Stimulated activated CD4-positive, alpha-beta T cell treated with anti-CD3 and anti-CD28 coated beads, TNF-alpha, amount 100 ng/mL, for 1 hour (primary cell): Measurements from ENCODE around the gene SRPK2.
"Not testable (repeated sequence)": the region's sequence is repeated elsewhere in the genome, so short reads cannot be mapped to it uniquely, and the experiment has no call there.

Source experiments
- DNase-seq, 3 donors: peaks; one replicate each; pipeline ENCODE4 v3.0.0-alpha.2; 2020; ENCODE audit warnings: low read depth in 3 of 3, low spot score in 1 of 3

Gene SRPK2

DNA sequence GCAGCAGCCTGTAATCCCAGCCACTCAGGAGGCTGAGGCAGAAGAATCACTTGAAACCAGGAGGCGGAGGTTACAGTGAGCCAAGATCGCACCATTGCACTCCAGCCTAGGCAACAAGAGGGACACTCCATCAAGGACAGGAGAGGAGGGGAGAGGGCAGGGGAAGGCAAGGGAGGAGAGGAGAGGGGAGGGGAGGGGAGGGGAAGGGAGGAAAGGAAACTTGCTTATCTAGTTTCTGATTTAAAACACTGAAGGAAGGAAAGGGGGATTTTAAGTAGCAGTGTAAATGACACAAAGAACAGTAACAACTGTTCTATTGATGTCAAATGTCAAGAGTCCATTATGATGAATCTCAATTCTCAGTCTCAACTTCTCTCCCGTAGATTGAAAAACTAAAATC is 43.7 kb downstream of the SRPK2 start:
- DNase-seq = no peak

DNA sequence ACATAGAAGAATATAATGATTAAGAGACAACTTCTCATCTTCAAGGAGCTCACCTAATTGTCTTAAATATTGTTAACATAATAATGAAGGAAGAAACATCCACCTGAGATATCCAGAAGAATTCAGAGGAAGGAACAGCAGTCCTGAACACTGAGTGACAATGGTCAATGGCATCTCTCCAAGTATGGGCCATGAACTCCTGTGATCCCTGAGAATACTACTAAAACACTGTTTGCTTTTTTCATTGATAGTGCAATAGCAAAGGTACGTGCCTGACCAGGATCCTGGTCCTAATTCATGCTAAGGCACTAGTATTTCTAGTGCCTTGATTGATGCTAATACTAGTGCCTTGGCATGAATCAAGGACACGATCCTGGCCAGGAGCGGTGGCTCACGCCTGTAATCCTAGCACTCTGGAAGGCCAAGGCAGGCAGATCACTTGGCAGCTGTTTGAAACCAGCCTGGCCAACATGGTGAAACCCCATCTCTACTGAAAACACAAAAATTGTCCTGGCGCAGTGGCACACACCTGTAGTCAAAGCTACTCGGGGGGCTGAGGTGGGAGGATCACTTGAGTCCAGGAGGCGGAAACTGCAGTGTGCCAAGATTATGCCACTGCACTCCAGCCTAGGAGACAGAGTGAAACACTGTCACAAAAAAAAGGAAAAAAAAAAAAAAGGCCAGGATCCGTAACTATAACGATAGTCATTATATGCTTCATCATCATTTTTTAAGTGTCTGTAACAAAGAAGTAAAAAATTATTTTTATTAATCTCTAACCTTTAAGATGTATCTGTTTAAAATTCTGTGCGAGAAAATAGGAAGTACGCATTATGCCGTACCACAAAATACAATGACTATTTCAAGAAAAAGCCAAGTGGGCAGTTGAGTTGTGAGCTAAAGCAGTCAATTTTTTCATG is 49.1 kb downstream of the SRPK2 start:
- DNase-seq = no peak

DNA sequence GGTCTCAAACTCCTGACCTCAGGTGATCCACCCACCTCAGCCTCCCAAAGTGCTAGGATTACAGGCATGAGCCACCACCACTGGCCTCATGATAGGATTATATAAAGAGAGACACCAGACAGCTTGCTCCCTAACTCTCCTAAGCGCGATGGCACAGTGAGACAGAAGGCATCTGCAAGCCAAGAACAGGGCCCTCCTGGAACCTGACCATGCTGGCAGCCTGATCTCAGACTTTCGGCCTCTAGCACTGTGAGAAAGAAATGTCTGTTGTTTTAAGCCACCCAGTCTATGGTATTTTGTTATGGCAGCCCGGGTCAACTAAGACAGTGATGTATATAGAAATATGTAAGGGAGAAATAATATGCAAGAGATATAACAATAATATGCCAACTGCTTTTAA is 51.2 kb downstream of the SRPK2 start:
- no peak for DNase-seq

DNA sequence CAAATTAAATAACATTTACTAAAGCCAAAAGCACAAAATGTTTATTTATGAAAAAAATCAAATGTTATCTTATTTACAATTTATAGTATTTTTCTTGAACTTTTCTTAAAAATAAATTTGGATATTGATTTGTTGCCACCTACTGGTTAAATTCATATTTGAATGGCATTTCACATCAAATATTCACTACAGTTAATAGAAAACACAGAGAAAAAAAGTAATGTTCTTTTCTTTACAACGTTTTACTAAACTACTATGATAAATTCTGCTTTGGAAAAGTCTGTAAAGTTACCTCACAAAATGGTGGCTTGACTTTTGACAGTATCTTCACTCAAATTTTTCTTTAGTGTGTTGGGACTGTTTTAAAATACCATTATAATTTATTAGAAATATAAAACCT is 52.7 kb downstream of the SRPK2 start:
- no peak for DNase-seq

DNA sequence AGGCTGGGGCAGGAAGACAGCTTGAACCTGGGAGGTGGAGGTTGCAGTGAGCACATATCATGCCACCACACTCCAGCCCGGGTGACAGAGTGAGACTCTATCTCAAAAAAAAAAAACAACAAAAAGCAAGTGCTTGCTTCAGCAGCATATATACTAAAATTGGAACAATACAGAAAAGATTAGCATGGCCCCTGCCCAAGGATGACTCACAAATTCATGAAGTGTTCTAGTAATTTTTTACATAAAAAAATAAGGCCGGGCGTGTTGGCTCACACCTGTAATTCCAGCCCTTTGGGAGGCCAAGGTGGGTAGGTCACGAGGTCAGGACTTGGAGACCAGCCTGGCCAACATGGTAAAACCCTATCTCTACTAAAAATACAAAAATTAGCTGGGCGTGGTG is 56.1 kb downstream of the SRPK2 start:
- not testable (repeated sequence) for DNase-seq

DNA sequence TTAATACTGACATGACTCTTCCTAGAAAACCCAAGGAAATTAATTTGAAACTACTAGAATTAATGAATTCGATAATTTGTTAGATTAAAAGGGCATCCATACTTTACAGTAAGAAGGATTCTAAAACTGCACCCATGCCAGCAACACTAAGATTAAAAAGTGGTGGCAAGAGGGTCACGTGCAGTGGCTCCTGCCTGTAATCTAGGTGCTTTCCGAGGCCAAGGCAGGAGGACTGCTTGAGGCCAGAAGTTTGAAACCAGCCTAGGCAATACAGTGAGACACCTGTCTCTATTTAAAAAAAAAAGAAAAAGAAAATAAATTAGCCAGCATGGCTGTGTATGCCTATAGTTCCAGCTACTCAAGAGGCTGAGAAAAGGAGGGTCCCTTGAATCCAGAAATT is 58.2 kb downstream of the SRPK2 start:
- no peak for DNase-seq

DNA sequence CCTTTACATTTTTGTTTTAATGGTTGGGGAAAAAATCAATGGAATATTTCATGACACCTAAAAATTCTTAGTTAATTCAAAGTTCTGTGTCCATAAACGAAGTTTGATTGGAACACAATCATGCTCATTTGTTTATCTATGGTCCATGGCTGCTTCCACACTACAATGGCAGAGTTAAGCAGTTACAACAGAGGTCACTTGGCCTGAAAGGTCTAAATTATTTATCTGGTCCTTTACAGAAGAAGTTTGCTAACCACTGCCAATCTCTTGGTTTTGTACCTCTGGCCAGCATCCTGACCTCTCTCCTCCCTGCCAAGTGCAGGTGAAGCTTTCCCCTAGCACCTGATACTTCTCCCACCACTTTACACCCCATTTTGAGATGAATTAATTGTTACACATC is 61.5 kb downstream of the SRPK2 start:
- no peak for DNase-seq

DNA sequence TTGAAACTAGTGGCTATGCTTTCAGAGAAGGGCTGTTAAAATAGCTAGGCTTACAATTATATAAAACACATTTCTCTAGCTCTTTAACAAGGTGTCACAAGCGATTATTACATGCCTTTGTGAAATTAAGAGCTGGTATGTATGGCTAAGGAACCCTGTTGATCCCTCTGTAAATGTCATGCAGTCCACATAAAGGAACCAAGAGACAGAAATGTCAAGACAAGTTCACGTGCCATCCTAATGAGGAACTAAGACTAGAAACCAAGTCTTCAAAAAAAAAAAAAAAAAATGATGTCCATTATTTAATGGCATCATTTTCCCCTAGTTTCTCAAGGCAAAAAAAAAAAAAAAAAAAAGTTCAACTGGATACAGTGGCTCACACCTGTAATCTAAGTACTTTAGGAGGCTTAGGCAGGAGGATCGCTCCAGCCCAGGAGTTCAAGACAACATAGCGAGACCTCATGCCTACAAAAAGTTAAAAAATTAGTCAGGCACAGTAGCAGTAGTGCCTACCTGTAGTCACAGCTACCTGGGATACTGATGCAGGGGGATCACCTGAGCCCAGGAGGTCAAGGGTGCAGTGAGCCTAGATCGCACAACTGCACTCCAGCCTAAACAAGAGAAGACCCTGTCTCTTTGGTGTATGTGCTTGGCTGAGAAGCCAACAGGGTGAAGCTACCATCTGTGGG is 63.4 kb downstream of the SRPK2 start:
- DNase-seq = no peak

DNA sequence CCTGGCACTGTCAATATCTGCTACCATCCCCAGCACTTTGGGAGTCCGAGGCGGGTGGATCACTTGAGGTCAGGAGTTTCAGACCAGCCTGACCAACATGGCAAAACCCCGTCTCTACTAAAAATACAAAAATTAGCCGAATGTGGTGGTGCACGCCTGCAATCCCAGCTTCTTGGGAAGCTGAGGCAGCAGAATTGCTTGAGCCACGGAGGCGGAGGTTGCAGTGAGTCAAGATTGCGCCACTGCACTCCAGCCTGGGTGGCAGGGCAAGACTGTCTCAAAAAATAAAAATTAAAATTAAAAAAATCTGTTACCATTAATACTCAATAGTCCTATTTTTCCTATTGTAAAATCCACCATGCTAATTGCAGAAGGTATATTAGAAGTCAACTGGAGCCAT is 64.1 kb downstream of the SRPK2 start:
- DNase-seq = not testable (repeated sequence)

DNA sequence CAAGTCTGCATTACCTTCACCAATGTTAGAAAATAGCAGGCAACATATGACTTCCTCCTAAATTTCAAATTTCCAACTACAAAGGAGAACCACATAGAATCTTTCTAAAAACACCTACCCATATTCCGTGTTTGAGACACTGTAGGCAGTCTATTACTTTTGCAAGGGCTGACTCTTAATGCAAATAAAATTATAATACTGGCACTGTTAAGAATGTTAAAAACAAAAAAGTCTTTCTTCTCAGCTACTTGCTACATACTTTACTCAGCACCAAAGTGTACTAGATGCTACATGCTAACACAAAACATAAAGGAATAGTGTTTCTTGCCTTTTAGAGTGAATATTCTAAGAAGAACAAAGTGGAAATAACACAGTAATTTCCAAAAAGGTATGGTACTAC is 65.4 kb downstream of the SRPK2 start:
- DNase-seq = no peak

DNA sequence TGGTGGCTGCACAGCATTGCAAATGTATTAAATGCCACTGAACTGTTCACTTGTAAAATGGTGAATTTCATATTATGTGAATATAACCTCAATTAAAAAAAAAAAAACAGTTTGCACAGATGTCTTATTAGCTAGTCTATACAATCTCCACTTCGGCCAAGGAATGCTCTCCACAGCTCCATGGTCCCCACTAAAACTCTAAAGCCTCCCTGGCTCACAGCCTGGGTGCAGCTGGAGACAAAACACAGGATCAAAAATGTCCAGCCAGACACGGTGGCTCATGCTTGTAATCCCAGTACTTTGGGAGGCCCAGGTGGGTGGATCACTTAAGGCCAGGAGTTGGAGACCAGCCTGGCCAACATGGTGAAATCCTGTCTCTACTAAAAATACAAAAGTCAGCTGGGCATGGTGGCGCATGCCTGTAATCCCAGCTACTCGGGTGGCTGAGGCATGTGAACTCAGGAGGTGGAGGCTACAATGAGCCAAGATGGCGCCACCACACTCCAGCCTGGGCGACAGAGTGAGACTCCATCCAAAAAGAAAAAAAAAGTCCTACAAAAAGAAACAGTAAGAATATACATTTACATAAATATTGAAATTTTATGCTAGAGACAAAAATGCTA is 66.0 kb downstream of the SRPK2 start:
- no peak for DNase-seq

DNA sequence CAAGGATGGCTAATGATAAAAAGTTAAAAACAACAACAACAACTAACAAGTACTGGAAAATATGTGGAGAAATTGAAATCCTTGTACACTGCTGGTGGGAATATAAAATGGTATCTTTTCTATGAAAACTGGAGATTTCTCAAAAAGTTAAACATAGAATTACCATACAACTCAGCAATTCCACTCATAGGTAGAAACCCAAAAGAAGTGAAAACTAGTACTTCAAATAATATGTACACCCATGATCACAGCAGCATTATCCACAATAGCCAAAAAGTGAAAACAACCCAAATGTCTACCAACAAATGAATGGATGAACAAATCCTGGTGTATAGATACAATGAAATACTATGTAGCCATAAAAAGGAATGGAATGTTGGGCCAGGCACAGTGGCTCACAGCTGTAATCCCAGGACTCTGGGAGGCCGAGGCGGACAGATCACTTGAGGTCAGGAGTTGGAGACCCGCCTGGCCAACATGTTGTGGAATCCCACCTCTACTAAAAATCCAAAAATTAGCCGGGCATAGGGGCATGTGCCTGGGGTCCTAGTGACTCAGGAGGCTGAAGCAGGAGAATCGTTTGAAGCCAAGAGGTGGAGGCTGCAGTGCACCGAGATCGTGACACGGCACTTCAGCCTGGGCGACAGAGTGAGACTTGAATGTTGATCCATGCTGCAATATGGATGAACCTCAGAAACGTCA is 66.8 kb downstream of the SRPK2 start:
- no peak for DNase-seq

DNA sequence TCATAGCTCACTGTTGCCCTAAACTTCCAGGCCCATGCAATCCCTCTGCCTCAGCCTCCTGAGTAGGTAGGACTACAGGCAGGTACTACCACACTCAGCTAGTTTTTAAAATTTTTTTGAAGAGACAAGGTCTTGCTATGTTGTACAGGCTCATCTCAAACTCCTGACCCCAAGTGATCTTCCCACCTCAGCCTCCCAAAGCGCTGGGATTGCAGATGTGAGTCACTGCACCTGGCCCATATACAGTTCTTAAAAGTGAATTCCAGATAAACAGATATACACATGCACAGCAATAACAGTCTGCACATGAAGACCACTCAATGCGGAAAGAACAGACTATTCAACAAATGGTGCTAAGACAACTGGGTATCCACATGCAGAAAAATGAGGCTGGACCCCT is 67.8 kb downstream of the SRPK2 start:
- no peak for DNase-seq

DNA sequence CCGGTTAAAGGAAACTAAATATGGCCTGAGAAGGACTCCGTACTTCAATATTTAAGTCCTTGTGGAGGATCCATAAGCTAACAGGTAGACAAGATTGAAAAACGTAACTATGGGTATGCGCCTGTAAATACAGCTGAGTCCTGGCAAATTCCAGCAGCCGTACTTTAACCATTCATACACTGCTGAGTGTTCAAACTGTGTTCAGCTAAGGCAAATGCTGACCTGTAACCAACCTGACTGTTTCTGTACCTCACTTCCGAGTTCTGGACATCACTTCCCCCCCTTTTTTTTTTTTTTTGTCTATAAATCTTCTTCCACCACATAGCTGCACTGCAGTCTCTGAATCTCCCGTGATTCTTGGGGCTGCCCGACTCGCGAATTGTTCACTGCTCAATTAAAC is 69.1 kb downstream of the SRPK2 start:
- DNase-seq = no peak

DNA sequence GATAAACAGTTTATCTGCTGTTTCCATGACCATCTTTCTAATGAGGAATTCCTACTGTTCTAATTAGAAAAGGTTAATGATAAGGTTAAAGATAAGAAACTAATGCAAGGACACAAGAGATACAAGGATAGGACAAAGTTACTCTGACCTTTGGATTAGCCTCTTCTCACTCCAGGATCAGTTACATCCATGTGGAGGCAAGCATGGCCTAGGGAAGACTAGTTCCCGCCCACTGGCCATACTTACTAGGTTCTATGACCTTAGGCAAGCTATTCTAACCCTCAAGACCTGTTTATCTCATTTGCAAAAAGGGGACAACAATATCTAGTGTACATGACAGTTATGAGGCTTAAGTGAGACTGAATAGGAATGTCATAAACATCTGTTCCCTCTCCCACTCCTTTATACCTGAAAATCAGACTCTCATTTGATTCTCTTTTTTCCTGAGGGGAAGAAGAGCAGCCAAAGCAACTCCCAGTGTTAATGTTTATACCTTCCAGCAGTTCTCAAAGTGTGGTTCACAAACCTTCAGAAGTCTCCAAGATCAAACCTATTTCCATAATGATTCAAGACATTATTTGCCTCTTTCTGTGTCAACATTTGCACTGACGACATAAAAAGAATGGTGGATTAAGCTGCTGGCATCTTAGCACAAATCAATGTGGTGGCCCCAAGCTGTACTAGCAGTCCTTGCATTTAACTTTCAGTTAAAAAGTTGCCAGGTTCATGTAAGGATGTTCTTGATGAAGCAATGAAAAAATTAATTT is 72.0 kb downstream of the SRPK2 start:
- DNase-seq = no peak

DNA sequence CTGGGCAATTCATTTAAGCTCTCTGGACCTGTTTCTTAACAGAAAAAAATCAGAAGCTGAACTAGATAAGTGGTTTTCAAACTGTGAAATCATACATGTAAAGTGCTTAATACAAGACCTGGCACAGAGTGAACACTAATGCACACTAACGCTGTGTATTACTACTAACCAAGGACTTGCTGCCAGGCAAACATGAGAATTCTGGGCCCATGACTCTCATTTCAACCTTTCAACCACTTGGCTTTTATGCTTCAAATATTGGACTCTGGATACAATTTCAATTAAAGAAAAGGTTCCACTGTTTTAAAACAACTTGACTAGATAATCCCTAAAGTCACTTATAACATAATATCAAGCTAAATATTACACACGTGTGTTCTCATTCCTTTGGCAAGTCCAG is 73.4 kb downstream of the SRPK2 start:
- DNase-seq = no peak

DNA sequence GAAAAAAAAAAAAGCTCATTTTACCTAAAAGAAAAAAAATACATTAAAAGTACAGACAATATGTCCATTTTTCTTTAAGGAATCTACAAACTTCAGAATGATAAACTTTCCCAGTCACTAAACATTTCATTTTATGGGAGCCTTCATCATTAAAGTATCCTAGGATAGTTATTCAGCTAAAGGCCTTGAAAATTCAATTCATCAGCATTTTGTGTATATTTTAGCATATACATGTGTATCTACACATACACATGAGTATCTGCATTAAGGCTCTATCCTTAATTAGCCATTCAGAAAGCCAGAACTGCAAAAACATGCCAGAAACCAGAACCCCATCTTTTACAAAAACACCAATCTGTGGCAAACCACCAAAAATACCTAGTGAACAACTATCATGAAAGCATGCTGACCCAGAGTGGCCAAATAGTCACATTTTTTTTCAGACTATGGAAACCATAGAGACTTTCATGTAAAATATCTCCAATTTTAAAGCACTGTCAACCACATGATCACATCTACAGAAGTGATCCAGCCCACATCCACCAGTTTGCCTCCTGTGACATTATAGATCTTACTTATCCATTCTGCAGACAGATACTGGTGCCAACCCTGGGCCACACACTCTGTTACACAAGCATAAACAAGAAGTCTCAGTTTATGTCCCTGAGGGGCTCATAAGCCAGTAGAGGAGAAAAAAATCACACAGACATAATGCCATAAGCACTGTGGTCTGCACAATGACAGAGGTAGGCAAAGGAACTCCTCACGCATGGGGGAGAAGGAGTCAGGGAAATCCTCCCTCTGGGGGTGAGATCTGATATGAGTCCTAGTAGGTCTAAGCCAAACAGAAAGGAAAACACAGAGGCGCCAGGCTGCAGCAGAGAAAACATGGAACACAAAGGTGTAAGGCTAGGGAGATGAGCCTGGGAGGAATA is 79.2 kb downstream of the SRPK2 start:
- DNase-seq = no peak

DNA sequence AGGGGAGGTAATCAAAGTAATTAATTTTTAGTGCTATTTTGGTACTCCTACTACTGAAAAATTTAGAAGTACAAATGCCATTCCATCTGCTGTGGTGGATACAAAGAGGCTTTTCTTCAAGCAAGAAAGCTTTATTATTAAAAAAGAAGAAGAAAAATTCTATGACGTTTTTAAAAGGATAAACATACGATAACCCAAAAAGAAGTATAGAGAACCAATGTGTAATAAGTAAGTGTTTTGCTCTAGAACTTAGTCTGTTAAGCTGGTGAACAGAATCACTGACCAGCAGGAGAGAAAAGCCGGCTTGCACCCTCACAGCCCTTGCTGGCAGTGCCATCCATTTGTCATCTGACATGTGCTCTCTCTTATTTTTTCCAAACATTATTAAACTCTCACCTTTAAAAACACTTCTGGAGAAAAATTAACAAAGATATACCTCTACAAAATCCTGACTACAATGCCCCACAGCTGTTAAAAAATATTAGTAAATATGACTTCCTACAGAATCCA is 81.5 kb downstream of the SRPK2 start:
- DNase-seq = no peak

DNA sequence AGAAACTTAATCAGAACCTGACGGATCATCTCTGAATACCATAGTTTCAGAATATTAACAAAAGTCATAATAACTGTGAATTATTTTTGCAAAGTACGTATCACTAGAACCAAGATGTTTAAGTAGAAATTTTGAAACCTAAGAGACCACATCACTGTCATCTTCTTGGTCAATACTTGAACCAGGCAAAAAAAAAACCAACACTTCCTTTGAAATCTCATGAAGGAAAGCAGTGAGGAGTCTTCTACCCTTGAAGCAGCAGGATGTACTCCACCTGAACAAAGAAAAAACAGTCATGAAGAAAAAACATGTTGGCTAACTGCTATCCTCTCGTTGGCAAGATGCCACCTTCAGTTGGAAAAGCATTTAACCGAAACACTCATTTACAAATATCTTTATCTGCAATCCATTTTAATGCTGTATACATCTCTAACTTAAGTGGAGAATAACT is 82.4 kb downstream of the SRPK2 start:
- no peak for DNase-seq
